NT2/D1 (cell line): ENCODE data around the gene PRICKLE3.

Experiments
- SUZ12 ChIP-seq: IDR thresholded peaks from 2 replicates; pipeline ENCODE4 v1.6.1; 2011; ENCODE audit not compliant: insufficient read length, insufficient read depth; ENCODE audit errors: extremely low read depth
- YY1 ChIP-seq: IDR thresholded peaks from 2 replicates; pipeline ENCODE4 v1.6.1; 2011; ENCODE audit not compliant: insufficient read length, insufficient read depth

GRCh38 chrX:49137492-49137891, 48.7 kb downstream of the PRICKLE3 start:
- TF ChIP-seq YY1 (no peak), SUZ12 (no peak)
